K562 (cell line): ENCODE measurements around the gene ABCG1. TPM values are rescaled to one million over a fixed set of nuclear protein-coding genes. Genes with fewer than 3 reads are reported as not detected.

Experiments
- ATAC-seq: fragments of 200-7000 bp; cut with Tn5 transposase; 3 replicates; pipeline ENCODE4 v1.9.1; 2020; ENCODE audit warnings: moderate library complexity
- BruUV-seq: library from RNA; stranded (reverse); fragments of 400-500 nt; replicated peaks from 2 replicates; lab custom pipeline; 2021; lab: Mats Ljungman, UMichigan
- CTCF ChIA-PET: fragments of 300-600 bp; formaldehyde crosslinking; extraction: SDS; loops from one replicate; lab custom pipeline; 2021; ENCODE audit warnings: low intra/inter-chr PET ratio; lab: Yijun Ruan, JAX
- POLR2A ChIA-PET: fragments of 300-600, 350-650 bp; sonication (Branson Sonifier 250); formaldehyde crosslinking; extraction: SDS; loops from one replicate; lab custom pipeline; 2021; ENCODE audit warnings: antibody characterized with exemption, inconsistent platforms; lab: Yijun Ruan, JAX
- DNase-seq, 4 experiments: peaks; one replicate each; pipeline versions ENCODE4 v3.0.0 to v3.0.0-alpha.2; 2011 to 2018; ENCODE audit warnings: low spot score in 3 of 4, mixed read lengths in 3 of 4; ENCODE audit errors: extremely low read depth in 1 of 4
- FAIRE-seq: peaks from 2 replicates; lab custom pipeline; 2011; peaks lifted over from hg19 to GRCh38; lab: Jason Lieb, UNC
- H2AFZ ChIP-seq: 2 replicates; pipeline ENCODE4 v1.6.0; 2011; ENCODE audit warnings: low read depth, low read length, control low read depth, inconsistent platforms
- H3K27ac ChIP-seq: fragments of 200-600 bp; 3 replicates; pipeline ENCODE4 v1.8.0; 2011; ENCODE audit warnings: low read depth, mild to moderate bottlenecking, control low read depth, inconsistent platforms, low read length, moderate library complexity, mixed read lengths; ENCODE audit errors: extremely low read depth
- H3K27me3 ChIP-seq, 2 experiments: fragments of 300-600 bp in 1 of 2; 2 replicates in 1 of 2; 3 replicates in 1 of 2; pipeline versions ENCODE4 v1.6.0 to v1.8.0; 2011; ENCODE audit warnings: inconsistent platforms in 2 of 2, low read length in 2 of 2, mild to moderate bottlenecking in 1 of 2, mixed read lengths in 1 of 2, moderate library complexity in 1 of 2; ENCODE audit not compliant: control insufficient read depth in 2 of 2, insufficient read depth in 2 of 2
- H3K36me3 ChIP-seq: fragments of 300-600 bp; 3 replicates; pipeline ENCODE4 v1.8.0; 2011; ENCODE audit warnings: mild to moderate bottlenecking, low read length, inconsistent platforms; ENCODE audit not compliant: control insufficient read depth, insufficient read depth
- H3K4me1 ChIP-seq, 2 experiments: fragments of 200-600 bp in 1 of 2; replicated peaks in 1 of 2; 2 replicates in 1 of 2; 3 replicates in 1 of 2; pipeline versions ENCODE4 v1.5.1 to v1.8.0; 2011; ENCODE audit warnings: inconsistent platforms in 2 of 2, low read length in 2 of 2, mild to moderate bottlenecking in 1 of 2, mixed read lengths in 1 of 2, moderate library complexity in 1 of 2; ENCODE audit not compliant: control insufficient read depth in 2 of 2, insufficient read depth in 2 of 2
- H3K4me2 ChIP-seq: 2 replicates; pipeline ENCODE4 v1.6.1; 2011; ENCODE audit warnings: low read length, control low read depth, inconsistent platforms, mixed read lengths; ENCODE audit not compliant: insufficient read depth
- H3K4me3 ChIP-seq: fragments of 200-600 bp; sonication (generic), shearing (Covaris generic); 2 replicates; pipeline ENCODE4 v1.5.1; 2016; ENCODE audit warnings: control low read depth, inconsistent platforms
- H3K79me2 ChIP-seq: fragments of 200-600 bp; 3 replicates; pipeline ENCODE4 v1.8.0; 2011; ENCODE audit warnings: low read length, inconsistent platforms; ENCODE audit not compliant: control insufficient read depth, insufficient read depth
- H3K9ac ChIP-seq, 2 experiments: 2 replicates each; pipeline versions ENCODE4 v1.6.0 to v1.6.1; 2011; ENCODE audit warnings: low read depth in 2 of 2, low read length in 2 of 2, control low read depth in 1 of 2, inconsistent platforms in 1 of 2, mild to moderate bottlenecking in 1 of 2, mixed read lengths in 1 of 2; ENCODE audit not compliant: insufficient read depth in 1 of 2
- H3K9me1 ChIP-seq: one replicate; pipeline ENCODE4 v1.6.0; 2011; ENCODE audit warnings: inconsistent platforms, mild to moderate bottlenecking, low read length, moderate library complexity; ENCODE audit not compliant: control insufficient read depth, insufficient read depth
- H3K9me3 ChIP-seq: replicated peaks from 2 replicates; pipeline ENCODE4 v1.5.1; 2011; ENCODE audit warnings: low read depth, low read length, inconsistent platforms; ENCODE audit not compliant: control insufficient read depth, insufficient read depth
- H4K20me1 ChIP-seq: replicated peaks from 2 replicates; pipeline ENCODE4 v1.6.1; 2011; ENCODE audit warnings: low read length, inconsistent platforms, mixed read lengths; ENCODE audit not compliant: control insufficient read depth, insufficient read depth
- CTCF ChIP-seq, 3 experiments: IDR thresholded peaks in 2 of 3; conservative IDR thresholded peaks in 1 of 3; 2 replicates each; pipeline ENCODE4 v1.5.1; 2011 to 2012; ENCODE audit warnings: low read length in 3 of 3, mild to moderate bottlenecking in 3 of 3, control low read depth in 2 of 3, improper control_type of control experiment in 1 of 3, inconsistent platforms in 1 of 3, low read depth in 1 of 3, mixed read lengths in 1 of 3, moderate library complexity in 1 of 3; ENCODE audit not compliant: insufficient read depth in 2 of 3
- HLTF ChIP-seq: fragments of 450-650 bp; IDR thresholded peaks from 2 replicates; pipeline ENCODE4 v1.6.1; 2016
- MCM2 ChIP-seq: fragments of 450-650 bp; IDR thresholded peaks from 2 replicates; pipeline ENCODE4 v1.6.1; 2017; ENCODE audit warnings: low read depth, mild to moderate bottlenecking
- NCOA1 ChIP-seq: fragments of 450-650 bp; IDR thresholded peaks from 2 replicates; pipeline ENCODE4 v1.6.1; 2016; ENCODE audit warnings: low read depth
- RBFOX2 ChIP-seq: fragments of 200-400 bp; formaldehyde crosslinking; IDR thresholded peaks from 2 replicates; pipeline ENCODE4 v1.6.1; 2017; ENCODE audit warnings: low read depth, mild to moderate bottlenecking, low read length, moderate library complexity
- RCOR1 ChIP-seq, 2 experiments: IDR thresholded peaks; 2 replicates each; pipeline ENCODE4 v1.6.1; 2012; ENCODE audit warnings: low read depth in 2 of 2, low read length in 2 of 2, borderline replicate concordance in 1 of 2, improper control_type of control experiment in 1 of 2
- TBL1XR1 ChIP-seq, 2 experiments: IDR thresholded peaks; 2 replicates each; pipeline ENCODE4 v1.6.1; 2012; ENCODE audit warnings: improper control_type of control experiment in 2 of 2, low read length in 2 of 2, mild to moderate bottlenecking in 1 of 2
- TSC22D4 ChIP-seq: fragments of 450-650 bp; IDR thresholded peaks from 2 replicates; pipeline ENCODE4 v1.6.1; 2016; ENCODE audit warnings: missing genetic modification characterization, missing biosample characterization, control low read depth
- ZNF280B ChIP-seq: fragments of 250-450 bp; sonication (Bioruptor Pico); IDR thresholded peaks from 2 replicates; pipeline ENCODE4 v1.5.1; 2021; ENCODE audit warnings: mild to moderate bottlenecking
- ZNF408 ChIP-seq: fragments of 250-450 bp; sonication (Bioruptor Pico); IDR thresholded peaks from 2 replicates; pipeline ENCODE4 v1.4.0; 2020; ENCODE audit warnings: low read depth, mild to moderate bottlenecking, moderate library complexity
- WGBS: fragments of 100-300 bp; shearing (Covaris generic); methylation state at CpG from one replicate; pipeline ENCODE4 v1.1.6; 2016; ENCODE audit warnings: low coverage, mixed read lengths; ENCODE audit not compliant: insufficient coverage; ENCODE audit errors: missing lambda C conversion rate; 5-methylcytosine and 5-hydroxymethylcytosine counted together
- in situ Hi-C: fragments of 300-500 bp; cut with MboI; formaldehyde crosslinking; loops from 4 replicates; pipeline ENCODE4 v1.15.0; 2018; ENCODE audit warnings: inconsistent platforms, mixed read lengths
- intact Hi-C: fragments of 100-400 bp; cut with micrococcal nuclease; formaldehyde crosslinking; loops from 2 replicates; pipeline ENCODE4 v1.14.2; 2022
- polyA plus RNA-seq, 8 experiments: library from polyadenylated mRNA; depleted of rRNA in 4 of 8; stranded (reverse) in 5 of 8; unstranded in 3 of 8; fragments of >200 nt; fragmentation: Nextera tagmentation in 2 of 8; fragmentation: Illumina TruSeq in 1 of 8; extraction: Ambion mirVana in 2 of 8; extraction: Trizol in 1 of 8; gene quantifications; 2 replicates each; pipeline versions ENCODE4 v1.2.1 to v1.2.3, GENCODE V29; 2011 to 2014; ENCODE audit warnings: inconsistent platforms in 1 of 8, missing spikeins in 1 of 8
- total RNA-seq, 7 experiments: library from RNA; depleted of rRNA in 6 of 7; stranded (reverse); fragments of >200 nt in 6 of 7; fragmentation: Illumina TruSeq in 2 of 7; extraction: Trizol in 2 of 7; gene quantifications; 2 replicates each; pipeline versions ENCODE4 v1.2.1 to v1.2.3, GENCODE V29; 2011 to 2021; ENCODE audit warnings: low replicate concordance in 1 of 7

Gene ABCG1
- total and polyA plus RNA-seq, 9 of the 15 experiments (the other 6 are each of a cell fraction or from before 2014, with no cell fraction given), result 0.04 to 0.09 TPM; not detected in 7

- intact Hi-C loops, result no loop called here
- in situ Hi-C loops, result no loop called here
Observed at GRCh38 chr21:42172596-42173483, 46.1 kb upstream of the ABCG1 start.

More at GRCh38 chr21:42172596-42173483, 46.1 kb upstream of the ABCG1 start:
- H3K36me3 ChIP-seq, result no peaks in the 10 kb centered on the region
- no peaks in the 10 kb centered on the region for H3K9me3 ChIP-seq
- no peaks in the 10 kb centered on the region for H3K4me1 ChIP-seq
- H3K4me3 ChIP-seq, result no peak overlapping the region
- H3K9me1 ChIP-seq, result no peaks in the 10 kb centered on the region
- 4% methylated on average over 39 of the region's 40 CpGs for WGBS
- FAIRE-seq, result no peak
- peaks cover 23 to 34% of the 10 kb centered on the region in 2 experiments; a peak in 4 of 5 replicates for H3K27me3 ChIP-seq
- ChIA-PET POLR2A (no interaction called here), CTCF (no interaction called here)
- no peaks in the 10 kb centered on the region for H4K20me1 ChIP-seq
- no peak for TF ChIP-seq RCOR1 (IDR thresholded peaks at IDR 0.05; ENCODE audit: borderline replicate concordance in 1 of 2, low read depth in 2 of 2, low read length in 2 of 2)
- no peak for TF ChIP-seq TBL1XR1 (IDR thresholded peaks at IDR 0.05; ENCODE audit: low read length in 2 of 2)
- TF ChIP-seq MCM2, result no peak
- no peak for TF ChIP-seq NCOA1
- no peak for TF ChIP-seq TSC22D4 (tag)
- no peak for TF ChIP-seq HLTF
- no peak for TF ChIP-seq CTCF (IDR thresholded peaks at IDR 0.05 in 2 of 3, conservative IDR thresholded peaks at IDR 0.05 in 1 of 3; ENCODE audit: insufficient read depth in 2 of 3, low read depth in 1 of 3, low read length in 3 of 3)
- no peak for TF ChIP-seq ZNF408 (CRISPR knock-in tag)
- no peak for TF ChIP-seq RBFOX2
- TF ChIP-seq ZNF280B (CRISPR knock-in tag), result no peak
- no peak overlapping the region for H3K27ac ChIP-seq
- DNase-seq, result no peak
- H3K4me2 ChIP-seq, result no peak overlapping the region
- H2AFZ ChIP-seq, result no peak overlapping the region
- no peaks in the 10 kb centered on the region for H3K79me2 ChIP-seq
- BruUV-seq, result no TSS peak
- ATAC-seq, result no peak
- H3K9ac ChIP-seq, result no peak overlapping the region
